Islet of Langerhans (tissue), 1 donor: ENCODE data around the gene TLR4.

Source experiments
- FAIRE-seq: peaks from one replicate; lab custom pipeline; 2011; peaks lifted over from hg19 to GRCh38; lab: Jason Lieb, UNC

TLR4 gene

GRCh38 chr9:117745598-117745997 is 41.4 kb downstream of the TLR4 start:
- no peak for FAIRE-seq

- no peak for FAIRE-seq
Measured at GRCh38 chr9:117746263-117746662, 42.1 kb downstream of the TLR4 start.

GRCh38 chr9:117747386-117747970 is 43.3 kb downstream of the TLR4 start:
- no peak for FAIRE-seq

- FAIRE-seq = no peak
Measured at GRCh38 chr9:117750401-117750800, 46.2 kb downstream of the TLR4 start.

GRCh38 chr9:117752894-117753293 is 48.7 kb downstream of the TLR4 start:
- FAIRE-seq = no peak

- no peak for FAIRE-seq
Measured at GRCh38 chr9:117757561-117758190, 53.5 kb downstream of the TLR4 start.

GRCh38 chr9:117763314-117763713 is 59.1 kb downstream of the TLR4 start:
- no peak for FAIRE-seq

GRCh38 chr9:117768750-117769395 is 64.7 kb downstream of the TLR4 start:
- FAIRE-seq = no peak

GRCh38 chr9:117771136-117771535 is 66.9 kb downstream of the TLR4 start:
- FAIRE-seq = no peak

GRCh38 chr9:117772960-117773359 is 68.8 kb downstream of the TLR4 start:
- FAIRE-seq = no peak
